B cell (primary cell): Measurements from ENCODE around the gene TXNL1.

Experiments
- EZH2 ChIP-seq: IDR thresholded peaks from 2 replicates; pipeline ENCODE4 v1.6.1; 2012; ENCODE audit warnings: borderline replicate concordance, low read depth, mild to moderate bottlenecking, moderate library complexity, low read length; ENCODE audit not compliant: insufficient read depth, poor library complexity, severe bottlenecking
- TF ChIP-seq, protein P1 (sequence below): fragments of 200-600 bp; IDR thresholded peaks from one replicate; pipeline ENCODE4 v1.8.0; 2022; ENCODE audit warnings: antibody characterized with exemption, mild to moderate bottlenecking

DNA sequence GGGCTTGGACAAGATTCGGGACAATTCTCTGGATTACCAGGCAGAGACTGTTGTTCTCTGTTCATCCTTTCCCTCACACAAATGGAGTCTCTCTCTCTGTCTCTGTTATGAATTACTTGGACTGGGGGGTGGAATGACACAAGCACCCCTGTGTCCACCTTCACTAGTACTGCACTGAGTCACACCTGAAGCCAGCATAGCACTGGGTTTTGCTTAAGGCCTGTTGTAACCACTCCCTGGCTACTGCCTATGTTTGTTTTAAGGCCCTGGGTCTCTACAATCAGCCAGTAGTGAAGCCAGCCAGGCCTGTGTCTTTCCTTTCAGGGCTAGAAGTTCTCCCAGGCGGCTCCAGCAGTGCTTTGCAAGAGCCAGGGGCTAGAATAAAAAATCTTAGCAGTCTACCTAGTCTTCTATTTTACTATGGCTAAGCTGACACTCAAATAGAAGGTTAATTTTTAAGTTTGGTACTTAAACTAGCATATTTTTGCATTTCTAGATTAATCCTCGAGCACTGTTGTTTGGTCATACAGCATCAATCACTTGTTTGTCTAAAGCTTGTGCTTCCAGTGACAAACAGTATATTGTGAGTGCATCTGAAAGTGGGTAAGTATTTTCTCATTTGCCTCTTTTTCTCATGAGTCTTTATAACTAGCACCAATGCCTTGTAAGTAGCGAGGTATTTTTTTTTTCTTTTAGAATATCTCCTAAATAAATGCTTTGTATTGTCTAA, 40.6 kb upstream of the TXNL1 start:
- TF ChIP-seq, protein P1, sequence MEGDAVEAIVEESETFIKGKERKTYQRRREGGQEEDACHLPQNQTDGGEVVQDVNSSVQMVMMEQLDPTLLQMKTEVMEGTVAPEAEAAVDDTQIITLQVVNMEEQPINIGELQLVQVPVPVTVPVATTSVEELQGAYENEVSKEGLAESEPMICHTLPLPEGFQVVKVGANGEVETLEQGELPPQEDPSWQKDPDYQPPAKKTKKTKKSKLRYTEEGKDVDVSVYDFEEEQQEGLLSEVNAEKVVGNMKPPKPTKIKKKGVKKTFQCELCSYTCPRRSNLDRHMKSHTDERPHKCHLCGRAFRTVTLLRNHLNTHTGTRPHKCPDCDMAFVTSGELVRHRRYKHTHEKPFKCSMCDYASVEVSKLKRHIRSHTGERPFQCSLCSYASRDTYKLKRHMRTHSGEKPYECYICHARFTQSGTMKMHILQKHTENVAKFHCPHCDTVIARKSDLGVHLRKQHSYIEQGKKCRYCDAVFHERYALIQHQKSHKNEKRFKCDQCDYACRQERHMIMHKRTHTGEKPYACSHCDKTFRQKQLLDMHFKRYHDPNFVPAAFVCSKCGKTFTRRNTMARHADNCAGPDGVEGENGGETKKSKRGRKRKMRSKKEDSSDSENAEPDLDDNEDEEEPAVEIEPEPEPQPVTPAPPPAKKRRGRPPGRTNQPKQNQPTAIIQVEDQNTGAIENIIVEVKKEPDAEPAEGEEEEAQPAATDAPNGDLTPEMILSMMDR = no peak
- no peak for TF ChIP-seq EZH2
